Mesothelial cell of epicardium (in vitro differentiated cells): ENCODE data around the gene SPACA4. TPM values are rescaled to one million over a fixed set of nuclear protein-coding genes. Genes with fewer than 3 reads are reported as not detected.

Experiments
- DNase-seq, 2 experiments: peaks; one replicate each; pipeline ENCODE4 v3.0.0; 2021; ENCODE audit warnings: low spot score in 2 of 2; ENCODE audit not compliant: unreplicated experiment in 2 of 2
- H3K27ac Mint-ChIP-seq: 2 replicates; pipeline ENCODE4 v1.8.0; 2021; ENCODE audit warnings: mixed read lengths
- H3K27me3 Mint-ChIP-seq: 2 replicates; pipeline ENCODE4 v1.8.0; 2021; ENCODE audit warnings: low read depth, mixed read lengths
- H3K36me3 Mint-ChIP-seq: 2 replicates; pipeline ENCODE4 v1.8.0; 2021; ENCODE audit warnings: mixed read lengths
- H3K4me1 Mint-ChIP-seq: 2 replicates; pipeline ENCODE4 v1.8.0; 2021; ENCODE audit warnings: mixed read lengths
- H3K4me3 Mint-ChIP-seq: 2 replicates; pipeline ENCODE4 v1.8.0; 2021; ENCODE audit warnings: mild to moderate bottlenecking, moderate library complexity, mixed read lengths
- H3K9me3 Mint-ChIP-seq: 2 replicates; pipeline ENCODE4 v1.8.0; 2021; ENCODE audit warnings: mixed read lengths
- CTCF ChIP-seq: fragments of 200-600 bp; sonication (generic); IDR thresholded peaks from one replicate; pipeline ENCODE4 v1.5.0; 2021; ENCODE audit warnings: antibody characterized with exemption; ENCODE audit not compliant: unreplicated experiment
- total RNA-seq: library from RNA; stranded (reverse); gene quantifications from 3 replicates; pipeline ENCODE4 v1.2.1, GENCODE V29; 2021

Gene SPACA4
- total RNA-seq, 1 donor from 2014 or later = not detected

DNA sequence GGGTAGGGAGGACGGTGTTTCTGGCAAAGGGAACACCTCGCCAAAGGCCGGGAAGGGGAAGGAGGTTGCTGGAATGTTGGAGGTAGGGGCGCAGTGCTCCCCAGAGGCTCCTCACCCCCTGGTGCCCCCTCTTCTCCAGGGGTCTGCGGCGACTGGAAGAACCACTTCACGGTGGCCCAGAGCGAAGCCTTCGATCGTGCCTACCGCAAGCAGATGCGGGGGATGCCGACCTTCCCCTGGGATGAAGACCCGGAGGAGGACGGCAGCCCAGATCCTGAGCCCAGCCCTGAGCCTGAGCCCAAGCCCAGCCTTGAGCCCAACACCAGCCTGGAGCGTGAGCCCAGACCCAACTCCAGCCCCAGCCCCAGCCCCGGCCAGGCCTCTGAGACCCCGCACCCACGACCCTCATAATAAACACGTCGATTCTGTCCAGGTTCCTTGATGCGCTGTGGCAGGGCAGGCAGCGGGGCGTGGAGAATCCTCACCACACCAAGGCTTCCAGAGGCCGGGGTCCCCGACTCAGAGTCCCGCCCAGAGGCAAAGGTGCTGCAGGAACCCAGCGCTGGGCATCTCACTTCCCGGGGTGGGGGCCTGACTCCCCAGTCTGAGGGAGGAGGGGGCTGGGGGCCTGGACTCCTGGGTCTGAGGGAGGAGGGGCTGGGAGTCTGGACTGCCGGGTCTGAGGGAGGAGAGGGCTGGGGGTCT is 7.4 kb upstream of the SPACA4 start:
- no peaks in the 10 kb centered on the region for H3K9me3 Mint-ChIP-seq
- no peak for TF ChIP-seq CTCF
- H3K4me1 Mint-ChIP-seq = no peaks in the 10 kb centered on the region
- H3K27me3 Mint-ChIP-seq = no peaks in the 10 kb centered on the region
- no peak overlapping the region for H3K4me3 Mint-ChIP-seq
- H3K27ac Mint-ChIP-seq = no peak overlapping the region
- H3K36me3 Mint-ChIP-seq = no peaks in the 10 kb centered on the region
- no peak for DNase-seq

- no peak overlapping the region for H3K27ac Mint-ChIP-seq
- DNase-seq = no peak
- H3K4me1 Mint-ChIP-seq = no peaks in the 10 kb centered on the region
- no peaks in the 10 kb centered on the region for H3K27me3 Mint-ChIP-seq
- H3K36me3 Mint-ChIP-seq = no peaks in the 10 kb centered on the region
- no peak overlapping the region for H3K4me3 Mint-ChIP-seq
- no peak for TF ChIP-seq CTCF
- H3K9me3 Mint-ChIP-seq = no peaks in the 10 kb centered on the region
These were observed 5.7 kb upstream of the SPACA4 start for GRCh38 chr19:48600679-48601417.

DNA sequence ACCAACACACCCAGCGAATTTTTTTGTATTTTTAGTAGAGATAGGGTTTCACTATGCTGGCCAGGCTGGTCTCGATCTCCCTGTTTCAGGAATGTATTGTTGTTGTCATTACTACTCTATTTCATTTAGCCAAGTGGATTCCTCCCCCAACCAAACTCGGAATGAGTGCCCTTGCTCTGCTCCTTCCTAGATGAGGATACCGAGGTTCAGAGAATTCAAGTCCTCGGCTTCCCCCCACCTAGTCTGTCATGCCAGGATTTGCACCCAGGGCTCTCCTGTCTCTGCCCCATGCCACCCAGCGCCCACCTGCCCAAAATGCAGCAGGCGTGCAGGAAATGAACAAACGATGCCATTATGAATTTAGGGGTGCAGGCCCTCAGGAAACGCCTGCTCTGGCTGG is 3.5 kb upstream of the SPACA4 start:
- no peak for TF ChIP-seq CTCF
- H3K4me3 Mint-ChIP-seq = no peak overlapping the region
- H3K27ac Mint-ChIP-seq = no peak overlapping the region
- no peaks in the 10 kb centered on the region for H3K9me3 Mint-ChIP-seq
- no peaks in the 10 kb centered on the region for H3K36me3 Mint-ChIP-seq
- H3K4me1 Mint-ChIP-seq = no peaks in the 10 kb centered on the region
- DNase-seq = no peak
- H3K27me3 Mint-ChIP-seq = no peaks in the 10 kb centered on the region

DNA sequence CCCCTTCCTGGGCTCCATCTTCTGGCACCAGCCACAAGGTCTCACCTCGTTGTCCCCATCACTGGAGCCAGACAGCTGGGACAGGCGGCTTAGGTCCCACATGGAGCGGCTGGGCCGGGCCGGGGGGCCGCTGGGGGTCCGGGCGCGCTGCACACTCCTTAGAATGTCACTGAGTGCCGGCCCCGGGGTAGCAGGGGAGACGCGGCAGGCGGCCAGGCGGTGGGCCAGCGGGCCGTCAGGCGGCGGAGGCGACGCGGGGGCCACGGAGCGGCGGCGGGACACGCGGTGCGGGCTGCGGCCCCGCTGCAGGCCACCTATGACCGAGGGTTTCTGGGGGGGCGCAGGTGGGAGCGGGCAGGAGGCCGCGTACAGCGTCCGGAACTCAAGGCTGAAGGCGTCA is 3.1 kb upstream of the SPACA4 start:
- DNase-seq = no peak
- TF ChIP-seq CTCF = no peak
- H3K4me1 Mint-ChIP-seq = no peaks in the 10 kb centered on the region
- H3K4me3 Mint-ChIP-seq = no peak overlapping the region
- H3K36me3 Mint-ChIP-seq = no peaks in the 10 kb centered on the region
- no peaks in the 10 kb centered on the region for H3K27me3 Mint-ChIP-seq
- no peak overlapping the region for H3K27ac Mint-ChIP-seq
- no peaks in the 10 kb centered on the region for H3K9me3 Mint-ChIP-seq

- no peak overlapping the region for H3K4me3 Mint-ChIP-seq
- no peaks in the 10 kb centered on the region for H3K36me3 Mint-ChIP-seq
- H3K4me1 Mint-ChIP-seq = no peaks in the 10 kb centered on the region
- H3K27me3 Mint-ChIP-seq = no peaks in the 10 kb centered on the region
- H3K9me3 Mint-ChIP-seq = no peaks in the 10 kb centered on the region
- no peak overlapping the region for H3K27ac Mint-ChIP-seq
- DNase-seq = no peak
- no peak for TF ChIP-seq CTCF
These were observed 2.7 kb upstream of the SPACA4 start for GRCh38 chr19:48603850-48604249.
